ENCODE measurements around the gene ZNF417.

- TF ChIP-seq, protein P1, sequence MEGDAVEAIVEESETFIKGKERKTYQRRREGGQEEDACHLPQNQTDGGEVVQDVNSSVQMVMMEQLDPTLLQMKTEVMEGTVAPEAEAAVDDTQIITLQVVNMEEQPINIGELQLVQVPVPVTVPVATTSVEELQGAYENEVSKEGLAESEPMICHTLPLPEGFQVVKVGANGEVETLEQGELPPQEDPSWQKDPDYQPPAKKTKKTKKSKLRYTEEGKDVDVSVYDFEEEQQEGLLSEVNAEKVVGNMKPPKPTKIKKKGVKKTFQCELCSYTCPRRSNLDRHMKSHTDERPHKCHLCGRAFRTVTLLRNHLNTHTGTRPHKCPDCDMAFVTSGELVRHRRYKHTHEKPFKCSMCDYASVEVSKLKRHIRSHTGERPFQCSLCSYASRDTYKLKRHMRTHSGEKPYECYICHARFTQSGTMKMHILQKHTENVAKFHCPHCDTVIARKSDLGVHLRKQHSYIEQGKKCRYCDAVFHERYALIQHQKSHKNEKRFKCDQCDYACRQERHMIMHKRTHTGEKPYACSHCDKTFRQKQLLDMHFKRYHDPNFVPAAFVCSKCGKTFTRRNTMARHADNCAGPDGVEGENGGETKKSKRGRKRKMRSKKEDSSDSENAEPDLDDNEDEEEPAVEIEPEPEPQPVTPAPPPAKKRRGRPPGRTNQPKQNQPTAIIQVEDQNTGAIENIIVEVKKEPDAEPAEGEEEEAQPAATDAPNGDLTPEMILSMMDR (IDR thresholded peaks at IDR 0.05; ENCODE audit: low read length): no peak
- TF ChIP-seq EZH2 (optimal IDR thresholded peaks at IDR 0.05; ENCODE audit: low read depth, low read length): no peak
- no peak for TF ChIP-seq EZH2phosphoT487 (IDR thresholded peaks at IDR 0.05; ENCODE audit: low read length)
These were observed 43.9 kb downstream of the ZNF417 start for GRCh38 chr19:57872450-57872849.

Measured in MM.1S (cell line).